GM18858 (cell line): ENCODE results near the gene CEACAM8.
"Not testable (repeated sequence)": the region's sequence is repeated elsewhere in the genome, so short reads cannot be mapped to it uniquely, and the experiment has no call there.

Source experiments
- ATAC-seq: cut with Tn5 transposase; IDR thresholded peaks from one replicate; pipeline ENCODE4 v1.9.1; 2021; ENCODE audit not compliant: unreplicated experiment

Gene CEACAM8

GRCh38 chr19:42573642-42574041 lies 21.1 kb downstream of the CEACAM8 start:
- ATAC-seq, result no peak

- ATAC-seq, result no peak
Measured at GRCh38 chr19:42571116-42571515, 23.6 kb downstream of the CEACAM8 start.

- no peak for ATAC-seq
Measured at GRCh38 chr19:42569193-42569592, 25.5 kb downstream of the CEACAM8 start.

GRCh38 chr19:42568006-42568405 lies 26.7 kb downstream of the CEACAM8 start:
- ATAC-seq, result no peak

GRCh38 chr19:42567567-42567966 lies 27.2 kb downstream of the CEACAM8 start:
- no peak for ATAC-seq

GRCh38 chr19:42563352-42564210 lies 31.1 kb downstream of the CEACAM8 start:
- no peak for ATAC-seq

GRCh38 chr19:42561512-42561911 lies 33.2 kb downstream of the CEACAM8 start:
- ATAC-seq, result no peak

GRCh38 chr19:42560731-42561130 lies 34.0 kb downstream of the CEACAM8 start:
- no peak for ATAC-seq

- ATAC-seq, result no peak
Measured at GRCh38 chr19:42558450-42559150, 36.1 kb downstream of the CEACAM8 start.

- ATAC-seq, result not testable (repeated sequence)
Measured at GRCh38 chr19:42557386-42557871, 37.3 kb downstream of the CEACAM8 start.

GRCh38 chr19:42555801-42556200 lies 38.9 kb downstream of the CEACAM8 start:
- ATAC-seq, result no peak

GRCh38 chr19:42555317-42555716 lies 39.4 kb downstream of the CEACAM8 start:
- no peak for ATAC-seq

GRCh38 chr19:42554046-42554575 lies 40.6 kb downstream of the CEACAM8 start:
- ATAC-seq, result no peak

- ATAC-seq, result no peak
Measured at GRCh38 chr19:42553292-42554045, 41.3 kb downstream of the CEACAM8 start.

- no peak for ATAC-seq
Measured at GRCh38 chr19:42552086-42553065, 42.3 kb downstream of the CEACAM8 start.

GRCh38 chr19:42550521-42550920 lies 44.2 kb downstream of the CEACAM8 start:
- not testable (repeated sequence) for ATAC-seq

- ATAC-seq, result not testable (repeated sequence)
Measured at GRCh38 chr19:42549067-42549466, 45.7 kb downstream of the CEACAM8 start.

GRCh38 chr19:42548552-42548951 lies 46.2 kb downstream of the CEACAM8 start:
- no peak for ATAC-seq

- no peak for ATAC-seq
Measured at GRCh38 chr19:42547929-42548328, 46.8 kb downstream of the CEACAM8 start.
